SJCRH30 (cell line): ENCODE results near the gene TIGD3. TPM values are rescaled to one million over a fixed set of nuclear protein-coding genes. Genes with fewer than 3 reads are reported as not detected.

Source experiments
- DNase-seq, 2 experiments: peaks; one replicate each; pipeline ENCODE4 v3.0.0-alpha.2; 2015 to 2020
- H3K27ac ChIP-seq: fragments of 250-450 bp; sonication (Bioruptor Pico); 2 replicates; pipeline ENCODE4 v1.5.1; 2020; ENCODE audit warnings: mild to moderate bottlenecking, moderate library complexity
- H3K27me3 ChIP-seq: fragments of 250-450 bp; sonication (Bioruptor Pico); 2 replicates; pipeline ENCODE4 v1.5.1; 2020; ENCODE audit warnings: mild to moderate bottlenecking, moderate library complexity
- H3K36me3 ChIP-seq: fragments of 250-450 bp; sonication (Bioruptor Pico); 2 replicates; pipeline ENCODE4 v1.5.1; 2020; ENCODE audit warnings: mild to moderate bottlenecking, moderate library complexity
- H3K4me1 ChIP-seq: fragments of 250-450 bp; sonication (Bioruptor Pico); 2 replicates; pipeline ENCODE4 v1.5.1; 2020; ENCODE audit warnings: mild to moderate bottlenecking, moderate library complexity
- H3K4me3 ChIP-seq: fragments of 250-450 bp; sonication (Bioruptor Pico); 2 replicates; pipeline ENCODE4 v1.5.1; 2020; ENCODE audit warnings: mild to moderate bottlenecking, moderate library complexity
- H3K9me3 ChIP-seq: fragments of 250-450 bp; sonication (Bioruptor Pico); replicated peaks from 2 replicates; pipeline ENCODE4 v1.5.1; 2020; ENCODE audit warnings: mild to moderate bottlenecking, moderate library complexity
- total RNA-seq: library from RNA; depleted of rRNA; stranded (reverse); fragments of >200 nt; shearing (Covaris generic); gene quantifications from 2 replicates; pipeline ENCODE4 v1.2.3, GENCODE V29; 2014

The TIGD3 gene
- total RNA-seq, 1 experiment from 2014 or later, result 0.71 TPM

- H3K36me3 ChIP-seq, result no peaks in the 10 kb centered on the region
- peaks cover 6% of the 10 kb centered on the region; the same call in 1 of the 2 replicates for H3K4me1 ChIP-seq
- H3K4me3 ChIP-seq, result no peak overlapping the region
- no peaks in the 10 kb centered on the region for H3K9me3 ChIP-seq
- H3K27me3 ChIP-seq, result no peaks in the 10 kb centered on the region
- no peak for DNase-seq
- H3K27ac ChIP-seq, result no peak overlapping the region
Observed at GRCh38 chr11:65383778-65384177, 29.2 kb downstream of the TIGD3 start.

- Histone ChIP-seq H3K4me3 (no peak overlapping the region), H3K27me3 (no peaks in the 10 kb centered on the region), H3K27ac (no peak overlapping the region), H3K4me1 (peaks cover 6% of the 10 kb centered on the region; the same call in 1 of the 2 replicates), H3K9me3 (no peaks in the 10 kb centered on the region), H3K36me3 (no peaks in the 10 kb centered on the region)
- no peak for DNase-seq
Observed at GRCh38 chr11:65384301-65384889, 29.8 kb downstream of the TIGD3 start.

- peaks cover 18% of the 10 kb centered on the region for H3K4me1 ChIP-seq
- H3K36me3 ChIP-seq, result no peaks in the 10 kb centered on the region
- DNase-seq, result peak; percentile 77 to 84
Observed at GRCh38 chr11:65386307-65387140, 32.0 kb downstream of the TIGD3 start, which contains the start of gene FRMD8. TSS of gene FRMD8 (plus strand) at chr11:65386637. CDS start at chr11:65387037, 400 bp downstream.

GRCh38 chr11:65388731-65389130, 34.2 kb downstream of the TIGD3 start:
- DNase-seq, result no peak
- Histone ChIP-seq H3K36me3 (no peaks in the 10 kb centered on the region), H3K27ac (no peak overlapping the region), H3K27me3 (no peaks in the 10 kb centered on the region), H3K4me1 (peaks cover 18% of the 10 kb centered on the region), H3K9me3 (no peaks in the 10 kb centered on the region), H3K4me3 (no peak overlapping the region)

More at GRCh38 chr11:65386307-65387140, 32.0 kb downstream of the TIGD3 start, which contains the start of gene FRMD8:
- no peaks in the 10 kb centered on the region for H3K27me3 ChIP-seq
- H3K27ac ChIP-seq, result peak within 1 kb of the TSS; percentile 44; the same call in 1 of the 2 replicates
- H3K9me3 ChIP-seq, result no peaks in the 10 kb centered on the region
- H3K4me3 ChIP-seq, result peak within 1 kb of the TSS; percentile 80

GRCh38 chr11:65389294-65389980, 34.9 kb downstream of the TIGD3 start:
- no peak for DNase-seq
- Histone ChIP-seq H3K27me3 (no peaks in the 10 kb centered on the region), H3K9me3 (no peaks in the 10 kb centered on the region), H3K4me3 (no peak overlapping the region), H3K4me1 (peaks cover 18% of the 10 kb centered on the region), H3K27ac (no peak overlapping the region), H3K36me3 (no peaks in the 10 kb centered on the region)

GRCh38 chr11:65390099-65390941, 35.8 kb downstream of the TIGD3 start:
- Histone ChIP-seq H3K27ac (peak overlapping the region; percentile 62), H3K27me3 (no peaks in the 10 kb centered on the region), H3K4me1 (peaks cover 18% of the 10 kb centered on the region), H3K4me3 (peak overlapping the region; percentile 34), H3K36me3 (no peaks in the 10 kb centered on the region), H3K9me3 (no peaks in the 10 kb centered on the region)
- DNase-seq, result peak; percentile 39 to 51

GRCh38 chr11:65390996-65391395, 36.4 kb downstream of the TIGD3 start:
- no peaks in the 10 kb centered on the region for H3K9me3 ChIP-seq
- H3K27me3 ChIP-seq, result no peaks in the 10 kb centered on the region
- H3K27ac ChIP-seq, result peak overlapping the region; percentile 62
- H3K36me3 ChIP-seq, result no peaks in the 10 kb centered on the region
- peak overlapping the region; percentile 34 for H3K4me3 ChIP-seq
- peak; percentile 53 to 58 for DNase-seq
- peaks cover 16% of the 10 kb centered on the region for H3K4me1 ChIP-seq

- H3K9me3 ChIP-seq, result no peaks in the 10 kb centered on the region
- H3K4me1 ChIP-seq, result peaks cover 14% of the 10 kb centered on the region
- no peaks in the 10 kb centered on the region for H3K27me3 ChIP-seq
- DNase-seq, result no peak
- H3K27ac ChIP-seq, result no peak overlapping the region
- H3K36me3 ChIP-seq, result no peaks in the 10 kb centered on the region
- H3K4me3 ChIP-seq, result no peak overlapping the region
Observed at GRCh38 chr11:65392186-65392829, 37.8 kb downstream of the TIGD3 start.

GRCh38 chr11:65392899-65393298, 38.3 kb downstream of the TIGD3 start:
- Histone ChIP-seq H3K36me3 (no peaks in the 10 kb centered on the region), H3K4me3 (no peak overlapping the region), H3K27ac (no peak overlapping the region), H3K27me3 (no peaks in the 10 kb centered on the region), H3K9me3 (no peaks in the 10 kb centered on the region), H3K4me1 (peaks cover 14% of the 10 kb centered on the region)
- no peak for DNase-seq

GRCh38 chr11:65393513-65394079, 39.0 kb downstream of the TIGD3 start:
- Histone ChIP-seq H3K27ac (no peak overlapping the region), H3K27me3 (no peaks in the 10 kb centered on the region), H3K4me3 (no peak overlapping the region), H3K4me1 (peaks cover 17% of the 10 kb centered on the region), H3K36me3 (no peaks in the 10 kb centered on the region), H3K9me3 (no peaks in the 10 kb centered on the region)
- DNase-seq, result no peak

GRCh38 chr11:65394125-65394536, 39.6 kb downstream of the TIGD3 start:
- Histone ChIP-seq H3K4me1 (peaks cover 17% of the 10 kb centered on the region), H3K9me3 (no peaks in the 10 kb centered on the region), H3K27ac (no peak overlapping the region), H3K4me3 (no peak overlapping the region), H3K27me3 (no peaks in the 10 kb centered on the region), H3K36me3 (no peaks in the 10 kb centered on the region; the same call in 1 of the 2 replicates)
- DNase-seq, result no peak

- no peaks in the 10 kb centered on the region for H3K27me3 ChIP-seq
- no peaks in the 10 kb centered on the region for H3K9me3 ChIP-seq
- no peaks in the 10 kb centered on the region; the same call in 1 of the 2 replicates for H3K36me3 ChIP-seq
- no peak overlapping the region for H3K27ac ChIP-seq
- H3K4me3 ChIP-seq, result no peak overlapping the region
- DNase-seq, result no peak
- H3K4me1 ChIP-seq, result peaks cover 3% of the 10 kb centered on the region; the same call in 1 of the 2 replicates
Observed at GRCh38 chr11:65395961-65396530, 41.5 kb downstream of the TIGD3 start.
